K562 (cell line): ENCODE data around the gene ZNF384. TPM values are rescaled to one million over a fixed set of nuclear protein-coding genes. Genes with fewer than 3 reads are reported as not detected.

Experiments
- ATAC-seq: fragments of 200-7000 bp; cut with Tn5 transposase; 3 replicates; pipeline ENCODE4 v1.9.1; 2020; ENCODE audit warnings: moderate library complexity
- BruUV-seq: library from RNA; stranded (reverse); fragments of 400-500 nt; replicated peaks from 2 replicates; lab custom pipeline; 2021; lab: Mats Ljungman, UMichigan
- CTCF ChIA-PET: fragments of 300-600 bp; formaldehyde crosslinking; extraction: SDS; loops from one replicate; lab custom pipeline; 2021; ENCODE audit warnings: low intra/inter-chr PET ratio; lab: Yijun Ruan, JAX
- POLR2A ChIA-PET: fragments of 300-600, 350-650 bp; sonication (Branson Sonifier 250); formaldehyde crosslinking; extraction: SDS; loops from one replicate; lab custom pipeline; 2021; ENCODE audit warnings: antibody characterized with exemption, inconsistent platforms; lab: Yijun Ruan, JAX
- DNase-seq, 4 experiments: peaks; one replicate each; pipeline versions ENCODE4 v3.0.0 to v3.0.0-alpha.2; 2011 to 2018; ENCODE audit warnings: low spot score in 3 of 4, mixed read lengths in 3 of 4; ENCODE audit errors: extremely low read depth in 1 of 4
- FAIRE-seq: peaks from 2 replicates; lab custom pipeline; 2011; peaks lifted over from hg19 to GRCh38; lab: Jason Lieb, UNC
- H2AFZ ChIP-seq: 2 replicates; pipeline ENCODE4 v1.6.0; 2011; ENCODE audit warnings: low read depth, low read length, control low read depth, inconsistent platforms
- H3K27ac ChIP-seq: fragments of 200-600 bp; 3 replicates; pipeline ENCODE4 v1.8.0; 2011; ENCODE audit warnings: low read depth, mild to moderate bottlenecking, control low read depth, inconsistent platforms, low read length, moderate library complexity, mixed read lengths; ENCODE audit errors: extremely low read depth
- H3K27me3 ChIP-seq, 2 experiments: fragments of 300-600 bp in 1 of 2; 2 replicates in 1 of 2; 3 replicates in 1 of 2; pipeline versions ENCODE4 v1.6.0 to v1.8.0; 2011; ENCODE audit warnings: inconsistent platforms in 2 of 2, low read length in 2 of 2, mild to moderate bottlenecking in 1 of 2, mixed read lengths in 1 of 2, moderate library complexity in 1 of 2; ENCODE audit not compliant: control insufficient read depth in 2 of 2, insufficient read depth in 2 of 2
- H3K36me3 ChIP-seq: fragments of 300-600 bp; 3 replicates; pipeline ENCODE4 v1.8.0; 2011; ENCODE audit warnings: mild to moderate bottlenecking, low read length, inconsistent platforms; ENCODE audit not compliant: control insufficient read depth, insufficient read depth
- H3K4me1 ChIP-seq, 2 experiments: fragments of 200-600 bp in 1 of 2; replicated peaks in 1 of 2; 2 replicates in 1 of 2; 3 replicates in 1 of 2; pipeline versions ENCODE4 v1.5.1 to v1.8.0; 2011; ENCODE audit warnings: inconsistent platforms in 2 of 2, low read length in 2 of 2, mild to moderate bottlenecking in 1 of 2, mixed read lengths in 1 of 2, moderate library complexity in 1 of 2; ENCODE audit not compliant: control insufficient read depth in 2 of 2, insufficient read depth in 2 of 2
- H3K4me2 ChIP-seq: 2 replicates; pipeline ENCODE4 v1.6.1; 2011; ENCODE audit warnings: low read length, control low read depth, inconsistent platforms, mixed read lengths; ENCODE audit not compliant: insufficient read depth
- H3K4me3 ChIP-seq: fragments of 200-600 bp; sonication (generic), shearing (Covaris generic); 2 replicates; pipeline ENCODE4 v1.5.1; 2016; ENCODE audit warnings: control low read depth, inconsistent platforms
- H3K79me2 ChIP-seq: fragments of 200-600 bp; 3 replicates; pipeline ENCODE4 v1.8.0; 2011; ENCODE audit warnings: low read length, inconsistent platforms; ENCODE audit not compliant: control insufficient read depth, insufficient read depth
- H3K9ac ChIP-seq, 2 experiments: 2 replicates each; pipeline versions ENCODE4 v1.6.0 to v1.6.1; 2011; ENCODE audit warnings: low read depth in 2 of 2, low read length in 2 of 2, control low read depth in 1 of 2, inconsistent platforms in 1 of 2, mild to moderate bottlenecking in 1 of 2, mixed read lengths in 1 of 2; ENCODE audit not compliant: insufficient read depth in 1 of 2
- H3K9me1 ChIP-seq: one replicate; pipeline ENCODE4 v1.6.0; 2011; ENCODE audit warnings: inconsistent platforms, mild to moderate bottlenecking, low read length, moderate library complexity; ENCODE audit not compliant: control insufficient read depth, insufficient read depth
- H3K9me3 ChIP-seq: replicated peaks from 2 replicates; pipeline ENCODE4 v1.5.1; 2011; ENCODE audit warnings: low read depth, low read length, inconsistent platforms; ENCODE audit not compliant: control insufficient read depth, insufficient read depth
- H4K20me1 ChIP-seq: replicated peaks from 2 replicates; pipeline ENCODE4 v1.6.1; 2011; ENCODE audit warnings: low read length, inconsistent platforms, mixed read lengths; ENCODE audit not compliant: control insufficient read depth, insufficient read depth
- BRD4 ChIP-seq: fragments of 200-600 bp; sonication (generic); IDR thresholded peaks from 2 replicates; pipeline ENCODE4 v1.6.1; 2017; ENCODE audit warnings: inconsistent platforms
- CBFA2T2 ChIP-seq: fragments of 450-650 bp; conservative IDR thresholded peaks from 2 replicates; pipeline ENCODE4 v1.6.1; 2017; ENCODE audit warnings: mild to moderate bottlenecking
- CBX1 ChIP-seq: sonication (generic); IDR thresholded peaks from 2 replicates; pipeline ENCODE4 v1.6.1; 2016; ENCODE audit warnings: antibody characterized with exemption, low read depth, mild to moderate bottlenecking
- CBX2 ChIP-seq: fragments of 200-600 bp; sonication (generic); IDR thresholded peaks from one replicate; pipeline ENCODE4 v1.6.1; 2012; ENCODE audit warnings: mild to moderate bottlenecking, low read length, inconsistent platforms; ENCODE audit not compliant: insufficient read depth, poor library complexity, severe bottlenecking
- CC2D1A ChIP-seq: fragments of 450-650 bp; IDR thresholded peaks from 2 replicates; pipeline ENCODE4 v1.6.1; 2017; ENCODE audit warnings: mild to moderate bottlenecking
- EP400 ChIP-seq: fragments of 450-650 bp; IDR thresholded peaks from 2 replicates; pipeline ENCODE4 v1.6.1; 2017; ENCODE audit warnings: antibody characterized with exemption, mild to moderate bottlenecking, moderate library complexity
- HDGF ChIP-seq: fragments of 450-650 bp; IDR thresholded peaks from 2 replicates; pipeline ENCODE4 v1.6.1; 2016
- KDM2B ChIP-seq: fragments of 250-450 bp; sonication (Bioruptor Pico); IDR thresholded peaks from 2 replicates; pipeline ENCODE4 v1.8.0; 2021; ENCODE audit warnings: mild to moderate bottlenecking, moderate library complexity
- MEF2D ChIP-seq: conservative IDR thresholded peaks from 2 replicates; pipeline ENCODE4 v1.6.1; 2016; ENCODE audit warnings: low read depth, missing genetic modification characterization, missing compliant biosample characterization
- MTA1 ChIP-seq: fragments of 450-650 bp; IDR thresholded peaks from 2 replicates; pipeline ENCODE4 v1.6.1; 2017; ENCODE audit warnings: borderline replicate concordance
- NFIX ChIP-seq: fragments of 250-450 bp; sonication (Bioruptor Pico); IDR thresholded peaks from 2 replicates; pipeline ENCODE4 v1.4.0; 2020; ENCODE audit warnings: low read depth, mild to moderate bottlenecking, moderate library complexity
- NRF1 ChIP-seq, 2 experiments: fragments of 450-650 bp; IDR thresholded peaks in 1 of 2; conservative IDR thresholded peaks in 1 of 2; 2 replicates each; pipeline ENCODE4 v1.6.1; 2014; ENCODE audit warnings: mild to moderate bottlenecking in 2 of 2
- ZBTB7A ChIP-seq: IDR thresholded peaks from 2 replicates; pipeline ENCODE4 v1.6.1; 2011; ENCODE audit warnings: low read depth, mild to moderate bottlenecking, low read length, moderate library complexity, borderline replicate concordance; ENCODE audit not compliant: control insufficient read depth
- ZNF444 ChIP-seq: fragments of 250-450 bp; sonication (Bioruptor Pico); IDR thresholded peaks from 2 replicates; pipeline ENCODE4 v1.4.0; 2020; ENCODE audit warnings: mild to moderate bottlenecking, moderate library complexity
- WGBS: fragments of 100-300 bp; shearing (Covaris generic); methylation state at CpG from one replicate; pipeline ENCODE4 v1.1.6; 2016; ENCODE audit warnings: low coverage, mixed read lengths; ENCODE audit not compliant: insufficient coverage; ENCODE audit errors: missing lambda C conversion rate; 5-methylcytosine and 5-hydroxymethylcytosine counted together
- in situ Hi-C: fragments of 300-500 bp; cut with MboI; formaldehyde crosslinking; loops from 4 replicates; pipeline ENCODE4 v1.15.0; 2018; ENCODE audit warnings: inconsistent platforms, mixed read lengths
- intact Hi-C: fragments of 100-400 bp; cut with micrococcal nuclease; formaldehyde crosslinking; loops from 2 replicates; pipeline ENCODE4 v1.14.2; 2022
- polyA plus RNA-seq, 8 experiments: library from polyadenylated mRNA; depleted of rRNA in 4 of 8; stranded (reverse) in 5 of 8; unstranded in 3 of 8; fragments of >200 nt; fragmentation: Nextera tagmentation in 2 of 8; fragmentation: Illumina TruSeq in 1 of 8; extraction: Ambion mirVana in 2 of 8; extraction: Trizol in 1 of 8; gene quantifications; 2 replicates each; pipeline versions ENCODE4 v1.2.1 to v1.2.3, GENCODE V29; 2011 to 2014; ENCODE audit warnings: inconsistent platforms in 1 of 8, missing spikeins in 1 of 8
- total RNA-seq, 7 experiments: library from RNA; depleted of rRNA in 6 of 7; stranded (reverse); fragments of >200 nt in 6 of 7; fragmentation: Illumina TruSeq in 2 of 7; extraction: Trizol in 2 of 7; gene quantifications; 2 replicates each; pipeline versions ENCODE4 v1.2.1 to v1.2.3, GENCODE V29; 2011 to 2021; ENCODE audit warnings: low replicate concordance in 1 of 7
- TF ChIP-seq, protein P1 (sequence below): fragments of 250-450 bp; sonication (Bioruptor Pico); IDR thresholded peaks from 2 replicates; pipeline ENCODE4 v1.5.0; 2022; ENCODE audit warnings: mild to moderate bottlenecking
- TF ChIP-seq, protein P2 (sequence below): sonication (generic); formaldehyde crosslinking; IDR thresholded peaks from 2 replicates; pipeline ENCODE4 v1.8.1; 2022; ENCODE audit warnings: missing genetic modification reagents
- TF ChIP-seq, protein P3 (sequence below): fragments of 450-650 bp; formaldehyde crosslinking; IDR thresholded peaks from 2 replicates; pipeline ENCODE4 v1.4.0; 2020; ENCODE audit warnings: mild to moderate bottlenecking, moderate library complexity
- TF ChIP-seq, protein P4 (sequence below): sonication (generic); formaldehyde crosslinking; IDR thresholded peaks from 2 replicates; pipeline ENCODE4 v1.8.0; 2022; ENCODE audit warnings: mild to moderate bottlenecking, missing genetic modification reagents

The ZNF384 gene
- total and polyA plus RNA-seq, 9 of the 15 experiments (the other 6 are each of a cell fraction or from before 2014, with no cell fraction given) = 0.36 to 64.8 (median 21.3) TPM

DNA sequence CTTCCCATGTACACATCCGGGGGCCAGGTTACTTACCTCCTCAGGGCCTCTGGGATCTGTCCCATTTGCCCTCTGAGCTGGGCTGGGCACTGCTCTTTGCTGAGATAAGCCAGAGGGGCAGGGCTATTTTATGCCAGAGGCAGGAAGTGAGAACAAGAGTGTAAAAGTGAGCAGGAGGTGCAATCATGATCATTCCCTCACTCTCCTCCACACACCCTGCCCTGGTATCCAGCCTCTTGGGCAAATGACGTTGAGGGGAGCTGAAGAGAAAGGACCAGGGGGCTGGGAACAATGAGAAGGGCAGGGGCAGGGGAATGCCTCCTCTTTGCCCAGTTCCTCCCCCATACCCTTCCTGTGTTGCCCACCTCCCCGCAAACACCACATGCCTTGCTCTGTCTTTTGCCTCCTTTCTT lies 57.6 kb downstream of the ZNF384 start:
- H4K20me1 ChIP-seq = no peaks in the 10 kb centered on the region
- peak overlapping the region; percentile 41; the same call in 1 of the 2 replicates for H3K4me2 ChIP-seq
- ChIA-PET POLR2A (interaction anchor here (0.7 to 1.5 kb wide), 2 partner anchors 18 to 41 kb away, joined by 3 to 6 read pairs; no protein-coding TSS in a partner anchor), CTCF (no interaction called here)
- ATAC-seq (no peak), FAIRE-seq (no peak), DNase-seq (no peak)
- no peaks in the 10 kb centered on the region; the same call in 2 of the 3 replicates for H3K36me3 ChIP-seq
- in situ Hi-C loops = no loop called here
- no peak overlapping the region for H2AFZ ChIP-seq
- no peak for TF ChIP-seq MTA1
- TF ChIP-seq EP400 = no peak
- TF ChIP-seq, protein P1, sequence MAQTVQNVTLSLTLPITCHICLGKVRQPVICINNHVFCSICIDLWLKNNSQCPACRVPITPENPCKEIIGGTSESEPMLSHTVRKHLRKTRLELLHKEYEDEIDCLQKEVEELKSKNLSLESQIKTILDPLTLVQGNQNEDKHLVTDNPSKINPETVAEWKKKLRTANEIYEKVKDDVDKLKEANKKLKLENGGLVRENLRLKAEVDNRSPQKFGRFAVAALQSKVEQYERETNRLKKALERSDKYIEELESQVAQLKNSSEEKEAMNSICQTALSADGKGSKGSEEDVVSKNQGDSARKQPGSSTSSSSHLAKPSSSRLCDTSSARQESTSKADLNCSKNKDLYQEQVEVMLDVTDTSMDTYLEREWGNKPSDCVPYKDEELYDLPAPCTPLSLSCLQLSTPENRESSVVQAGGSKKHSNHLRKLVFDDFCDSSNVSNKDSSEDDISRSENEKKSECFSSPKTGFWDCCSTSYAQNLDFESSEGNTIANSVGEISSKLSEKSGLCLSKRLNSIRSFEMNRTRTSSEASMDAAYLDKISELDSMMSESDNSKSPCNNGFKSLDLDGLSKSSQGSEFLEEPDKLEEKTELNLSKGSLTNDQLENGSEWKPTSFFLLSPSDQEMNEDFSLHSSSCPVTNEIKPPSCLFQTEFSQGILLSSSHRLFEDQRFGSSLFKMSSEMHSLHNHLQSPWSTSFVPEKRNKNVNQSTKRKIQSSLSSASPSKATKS = no peak
- TF ChIP-seq ZBTB7A = no peak
- no peak for TF ChIP-seq CBFA2T2
- TF ChIP-seq HDGF = no peak
- TF ChIP-seq NFIX = no peak
- TF ChIP-seq MEF2D (tag) = no peak
- TF ChIP-seq CC2D1A = no peak
- TF ChIP-seq, protein P2, sequence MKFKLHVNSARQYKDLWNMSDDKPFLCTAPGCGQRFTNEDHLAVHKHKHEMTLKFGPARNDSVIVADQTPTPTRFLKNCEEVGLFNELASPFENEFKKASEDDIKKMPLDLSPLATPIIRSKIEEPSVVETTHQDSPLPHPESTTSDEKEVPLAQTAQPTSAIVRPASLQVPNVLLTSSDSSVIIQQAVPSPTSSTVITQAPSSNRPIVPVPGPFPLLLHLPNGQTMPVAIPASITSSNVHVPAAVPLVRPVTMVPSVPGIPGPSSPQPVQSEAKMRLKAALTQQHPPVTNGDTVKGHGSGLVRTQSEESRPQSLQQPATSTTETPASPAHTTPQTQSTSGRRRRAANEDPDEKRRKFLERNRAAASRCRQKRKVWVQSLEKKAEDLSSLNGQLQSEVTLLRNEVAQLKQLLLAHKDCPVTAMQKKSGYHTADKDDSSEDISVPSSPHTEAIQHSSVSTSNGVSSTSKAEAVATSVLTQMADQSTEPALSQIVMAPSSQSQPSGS = no peak
- TF ChIP-seq KDM2B (CRISPR knock-in tag) = no peak
- TF ChIP-seq, protein P3, sequence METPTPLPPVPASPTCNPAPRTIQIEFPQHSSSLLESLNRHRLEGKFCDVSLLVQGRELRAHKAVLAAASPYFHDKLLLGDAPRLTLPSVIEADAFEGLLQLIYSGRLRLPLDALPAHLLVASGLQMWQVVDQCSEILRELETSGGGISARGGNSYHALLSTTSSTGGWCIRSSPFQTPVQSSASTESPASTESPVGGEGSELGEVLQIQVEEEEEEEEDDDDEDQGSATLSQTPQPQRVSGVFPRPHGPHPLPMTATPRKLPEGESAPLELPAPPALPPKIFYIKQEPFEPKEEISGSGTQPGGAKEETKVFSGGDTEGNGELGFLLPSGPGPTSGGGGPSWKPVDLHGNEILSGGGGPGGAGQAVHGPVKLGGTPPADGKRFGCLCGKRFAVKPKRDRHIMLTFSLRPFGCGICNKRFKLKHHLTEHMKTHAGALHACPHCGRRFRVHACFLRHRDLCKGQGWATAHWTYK (CRISPR knock-in tag) = no peak
- no peak for TF ChIP-seq NRF1 (conservative IDR thresholded peaks at IDR 0.05 in 1 of 2, IDR thresholded peaks at IDR 0.05 in 1 of 2)
- TF ChIP-seq BRD4 = no peak
- TF ChIP-seq CBX1 = no peak
- TF ChIP-seq, protein P4, sequence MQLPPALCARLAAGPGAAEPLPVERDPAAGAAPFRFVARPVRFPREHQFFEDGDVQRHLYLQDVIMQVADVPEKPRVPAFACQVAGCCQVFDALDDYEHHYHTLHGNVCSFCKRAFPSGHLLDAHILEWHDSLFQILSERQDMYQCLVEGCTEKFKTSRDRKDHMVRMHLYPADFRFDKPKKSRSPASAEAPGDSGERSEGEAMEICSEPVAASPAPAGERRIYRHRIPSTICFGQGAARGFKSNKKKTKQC (CRISPR knock-in tag) = no peak
- no peak for TF ChIP-seq CBX2
- TF ChIP-seq ZNF444 (CRISPR knock-in tag) = no peak
- H3K27me3 ChIP-seq = no peaks in the 10 kb centered on the region
- intact Hi-C loops = no loop called here
- peak overlapping the region in 1 of 2 experiments; percentile 24; a peak in 1 of 4 replicates for H3K9ac ChIP-seq
- H3K4me3 ChIP-seq = no peak overlapping the region
- H3K4me1 ChIP-seq = peaks cover 23 to 32% of the 10 kb centered on the region in 2 experiments; a peak in 4 of 5 replicates
- 46% methylated on average over 3 of the region's 3 CpGs for WGBS
- peaks cover 19% of the 10 kb centered on the region for H3K79me2 ChIP-seq
- BruUV-seq = no TSS peak
- H3K27ac ChIP-seq = peak overlapping the region; percentile 41; the same call in 1 of the 3 replicates
- H3K9me1 ChIP-seq = no peaks in the 10 kb centered on the region
- no peaks in the 10 kb centered on the region for H3K9me3 ChIP-seq
